ENCODE measurements around the gene ADAMTS2. TPM values are rescaled to one million over a fixed set of nuclear protein-coding genes. Genes with fewer than 3 reads are reported as not detected.

ADAMTS2 gene
- total and polyA plus RNA-seq, 7 experiments from 2014 or later: not detected

DNA sequence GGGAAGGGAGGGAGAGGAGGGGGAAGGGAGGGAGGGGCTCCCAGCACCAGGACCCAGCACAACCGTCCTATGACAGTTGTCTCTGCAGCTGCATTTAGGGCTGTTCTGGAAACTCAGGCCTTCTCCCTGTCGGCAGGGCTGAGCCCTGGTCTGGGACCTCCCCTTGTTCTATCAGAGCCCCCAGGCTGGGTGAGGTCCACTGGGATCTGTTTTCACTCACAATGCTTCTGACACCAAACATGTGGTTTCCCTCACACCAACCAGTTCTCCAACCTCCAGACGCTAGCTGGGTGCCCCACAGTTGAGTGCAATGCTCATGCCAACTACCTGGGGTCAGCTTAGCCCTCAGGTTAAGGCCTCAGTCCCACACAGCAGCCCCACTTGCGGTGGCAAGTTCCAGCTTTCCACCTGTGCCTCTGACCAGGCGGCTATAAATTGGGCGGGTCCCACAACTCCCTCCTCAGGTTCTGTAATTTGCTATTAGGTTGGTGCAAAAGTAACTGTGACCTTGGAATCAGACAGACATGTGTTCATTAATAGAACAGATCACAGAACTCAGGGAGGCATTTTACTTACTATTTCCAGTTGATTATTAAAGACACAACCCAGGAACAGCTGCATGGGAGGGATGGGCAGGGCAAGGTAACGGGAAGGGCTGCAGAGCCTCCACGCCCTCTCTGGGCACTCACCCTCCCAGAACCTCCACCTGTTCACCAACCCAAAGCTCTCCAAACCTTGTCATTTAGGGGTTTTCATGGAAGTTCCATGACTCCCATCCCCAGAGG, 13.5 kb downstream of the ADAMTS2 start:
- no peak overlapping the region for H3K27ac Mint-ChIP-seq
- Histone ChIP-seq H3K4me3 (ENCODE audit: low read length) (no peak overlapping the region), H3K4me1 (ENCODE audit: control insufficient read depth in 2 of 2, insufficient read depth in 2 of 2, low read length in 2 of 2) (no peaks in the 10 kb centered on the region), H3K9me3 (ENCODE audit: control insufficient read depth in 2 of 3, low read length in 3 of 3) (no peaks in the 10 kb centered on the region), H3K27me3 (ENCODE audit: control insufficient read depth in 2 of 2, insufficient read depth in 2 of 2, low read length in 2 of 2) (no peaks in the 10 kb centered on the region), H3K36me3 (ENCODE audit: control insufficient read depth in 2 of 3, insufficient read depth in 3 of 3, low read length in 3 of 3) (no peaks in the 10 kb centered on the region), H3K27ac (ENCODE audit: low read depth, low read length) (no peak overlapping the region)
- POLR2A ChIA-PET: no interaction called here
- intact Hi-C loops (cut with micrococcal nuclease): no loop called here
- CTCF ChIA-PET: no interaction called here
- H3K27me3 Mint-ChIP-seq: peaks cover 0 to 32% (median 9%) of the 10 kb centered on the region in 5 donors
- DNase-seq (no peak), ATAC-seq (no peak)
- no peaks in the 10 kb centered on the region for H3K9me3 Mint-ChIP-seq
- H3K4me1 Mint-ChIP-seq: no peaks in the 10 kb centered on the region
- no peak overlapping the region for H3K4me3 Mint-ChIP-seq
- no peaks in the 10 kb centered on the region for H3K36me3 Mint-ChIP-seq

DNA sequence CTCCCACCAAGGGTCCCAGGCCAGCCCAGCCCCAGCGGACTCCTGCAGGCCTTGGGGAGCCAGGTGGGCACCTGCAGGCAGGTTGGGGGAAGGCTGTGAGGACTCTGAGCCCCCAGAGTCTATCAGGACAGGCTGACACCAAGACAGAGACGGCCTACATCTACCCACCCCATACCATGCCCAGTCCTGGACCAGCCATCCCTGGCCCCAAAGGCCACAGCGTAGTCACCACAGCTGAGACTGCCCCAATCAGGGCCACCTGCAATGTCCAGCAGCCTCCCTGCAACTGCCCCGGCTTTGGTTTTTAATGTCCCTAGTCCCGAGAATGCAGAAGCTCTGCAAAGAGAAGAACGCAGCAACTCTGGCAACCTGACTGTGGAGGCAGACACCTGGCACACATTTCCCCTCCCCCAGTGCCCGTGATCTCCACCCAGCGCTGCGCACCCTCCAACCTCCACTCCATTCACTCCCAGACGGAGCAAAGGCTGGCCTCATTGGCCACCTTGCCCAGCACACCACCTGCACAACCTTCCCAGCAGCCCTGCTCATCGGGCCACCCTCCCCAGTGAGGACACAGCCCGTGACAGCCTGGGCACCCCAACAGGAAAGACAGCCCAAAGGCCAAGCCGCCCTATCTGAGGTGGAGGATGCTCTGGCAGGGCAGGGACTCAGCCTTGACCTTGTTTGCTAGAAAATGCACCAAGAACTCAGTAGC, 14.9 kb downstream of the ADAMTS2 start:
- H3K36me3 ChIP-seq (ENCODE audit: control insufficient read depth in 2 of 3, insufficient read depth in 3 of 3, low read length in 3 of 3): no peaks in the 10 kb centered on the region
- H3K27ac ChIP-seq (ENCODE audit: low read depth, low read length): no peak overlapping the region
- no peak overlapping the region for H3K27ac Mint-ChIP-seq
- no peaks in the 10 kb centered on the region for H3K4me1 Mint-ChIP-seq
- H3K9me3 ChIP-seq (ENCODE audit: control insufficient read depth in 2 of 3, low read length in 3 of 3): no peaks in the 10 kb centered on the region
- intact Hi-C loops (cut with micrococcal nuclease): no loop called here
- no peaks in the 10 kb centered on the region for H3K27me3 ChIP-seq (ENCODE audit: control insufficient read depth in 2 of 2, insufficient read depth in 2 of 2, low read length in 2 of 2)
- ATAC-seq: no peak
- no peaks in the 10 kb centered on the region for H3K4me1 ChIP-seq (ENCODE audit: control insufficient read depth in 2 of 2, insufficient read depth in 2 of 2, low read length in 2 of 2)
- H3K36me3 Mint-ChIP-seq: no peaks in the 10 kb centered on the region
- no peak for DNase-seq
- peaks cover 0 to 33% (median 9%) of the 10 kb centered on the region in 5 donors for H3K27me3 Mint-ChIP-seq
- no peak overlapping the region for H3K4me3 ChIP-seq (ENCODE audit: low read length)
- H3K9me3 Mint-ChIP-seq: no peaks in the 10 kb centered on the region
- H3K4me3 Mint-ChIP-seq: no peak overlapping the region
- ChIA-PET CTCF (no interaction called here), POLR2A (no interaction called here)

DNA sequence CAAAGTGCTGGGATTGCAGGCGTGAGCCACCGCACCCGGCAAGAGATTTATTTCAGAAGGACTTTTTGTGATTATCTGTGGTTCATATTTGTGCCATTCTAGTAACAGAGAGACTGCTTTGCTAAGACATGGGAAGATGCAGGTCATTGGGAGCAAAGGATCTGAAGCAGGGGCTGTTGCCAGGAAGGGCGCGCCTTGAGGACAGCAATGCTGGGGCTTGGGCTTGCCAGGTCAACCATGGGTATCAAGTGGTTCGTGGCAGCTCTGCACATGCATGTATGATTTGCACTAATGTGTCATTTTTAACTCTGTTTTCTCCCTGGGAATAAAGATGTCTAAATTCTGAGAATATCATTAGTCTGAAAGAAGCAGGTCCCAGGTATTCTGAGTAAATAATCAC, 17.0 kb downstream of the ADAMTS2 start:
- Histone ChIP-seq H3K4me3 (ENCODE audit: low read length) (no peak overlapping the region), H3K36me3 (ENCODE audit: control insufficient read depth in 2 of 3, insufficient read depth in 3 of 3, low read length in 3 of 3) (no peaks in the 10 kb centered on the region), H3K27ac (ENCODE audit: low read depth, low read length) (no peak overlapping the region), H3K27me3 (ENCODE audit: control insufficient read depth in 2 of 2, insufficient read depth in 2 of 2, low read length in 2 of 2) (no peaks in the 10 kb centered on the region), H3K4me1 (ENCODE audit: control insufficient read depth in 2 of 2, insufficient read depth in 2 of 2, low read length in 2 of 2) (no peaks in the 10 kb centered on the region), H3K9me3 (ENCODE audit: control insufficient read depth in 2 of 3, low read length in 3 of 3) (no peaks in the 10 kb centered on the region)
- H3K9me3 Mint-ChIP-seq: no peaks in the 10 kb centered on the region
- no peaks in the 10 kb centered on the region for H3K36me3 Mint-ChIP-seq
- no peaks in the 10 kb centered on the region for H3K4me1 Mint-ChIP-seq
- POLR2A ChIA-PET: no interaction called here
- CTCF ChIA-PET: no interaction called here
- H3K4me3 Mint-ChIP-seq: no peak overlapping the region
- H3K27me3 Mint-ChIP-seq: peaks cover 0 to 41% (median 15%) of the 10 kb centered on the region in 5 donors
- no peak overlapping the region for H3K27ac Mint-ChIP-seq
- intact Hi-C loops (cut with micrococcal nuclease): no loop called here
- ATAC-seq: no peak
- DNase-seq: no peak

DNA sequence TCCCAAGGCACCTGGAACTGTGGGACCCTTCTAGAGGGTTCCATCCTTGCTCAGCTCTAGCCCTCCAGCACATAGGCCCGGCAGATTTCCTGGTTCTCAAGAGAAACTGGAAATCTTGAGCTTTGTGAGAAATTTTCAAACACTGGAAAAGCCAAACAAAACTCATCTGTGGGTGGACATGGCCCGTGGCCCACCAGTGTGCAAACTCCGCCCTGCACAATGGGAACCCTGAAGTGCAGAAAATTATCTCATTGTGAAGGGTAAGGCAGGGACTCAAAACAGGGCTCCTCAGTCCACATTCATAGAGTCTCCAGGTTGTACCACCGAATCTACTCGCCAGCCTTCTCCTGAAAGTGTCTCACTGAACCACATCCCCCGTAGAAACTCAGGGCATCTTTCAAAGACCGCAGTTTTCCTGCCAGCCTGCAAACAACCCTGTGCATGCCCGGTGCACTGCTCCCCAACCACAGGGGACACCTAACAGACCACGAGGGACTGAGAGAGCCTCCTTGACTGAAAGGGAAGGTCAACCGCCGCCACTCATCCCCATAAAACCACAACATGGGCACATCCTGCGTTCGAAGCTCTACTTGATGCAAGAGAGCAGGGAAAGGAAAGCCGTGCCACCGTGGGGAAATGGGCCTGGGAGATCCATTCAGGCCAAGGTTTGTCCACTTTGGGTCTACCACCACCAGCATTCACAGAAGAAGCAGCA, 18.1 kb downstream of the ADAMTS2 start:
- CTCF ChIA-PET: interaction anchor here (0.6 kb wide), 1 partner anchor 610 kb away, joined by 3 read pairs; no protein-coding TSS in a partner anchor

DNA sequence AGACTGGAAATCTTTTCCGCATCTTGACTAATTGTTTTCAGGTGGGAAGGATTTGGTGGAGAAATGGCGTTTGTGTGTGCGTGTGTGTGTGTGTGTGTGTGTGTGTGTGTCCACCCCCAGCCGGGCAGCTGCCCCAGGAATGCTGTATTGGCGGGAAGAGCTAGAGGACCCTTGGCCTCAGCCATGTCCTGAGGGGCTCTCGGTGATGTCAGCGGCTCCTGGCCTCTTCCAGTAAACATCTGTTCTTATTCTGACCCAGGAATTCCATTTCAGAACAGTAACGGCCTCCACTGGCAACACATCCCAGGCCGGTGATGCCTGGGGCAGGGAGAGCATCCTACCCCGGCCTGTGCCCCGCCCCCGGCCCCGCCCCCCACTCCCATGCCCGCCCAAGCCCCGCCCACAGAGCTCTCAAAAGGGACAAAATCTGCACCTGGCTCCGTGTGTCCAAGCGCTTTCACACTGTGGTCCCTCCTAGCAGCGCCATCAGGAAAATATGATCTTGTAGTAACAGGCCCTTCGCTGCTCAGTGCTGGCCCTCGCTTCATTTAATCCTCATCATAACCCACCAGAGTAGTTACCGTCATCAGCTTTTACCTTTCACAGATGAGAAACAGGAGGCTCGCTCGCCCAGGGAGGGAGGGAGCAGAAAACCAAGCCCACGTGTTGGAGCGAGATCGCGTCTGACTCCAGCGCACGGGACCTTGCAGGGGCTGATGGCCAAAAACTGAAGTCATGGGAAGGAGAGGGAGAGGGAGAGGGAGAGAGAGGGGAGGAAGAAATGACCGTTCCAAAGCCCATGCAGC, 18.9 kb downstream of the ADAMTS2 start:
- no peaks in the 10 kb centered on the region for H3K36me3 ChIP-seq (ENCODE audit: control insufficient read depth in 2 of 3, insufficient read depth in 3 of 3, low read length in 3 of 3)
- no peaks in the 10 kb centered on the region for H3K9me3 Mint-ChIP-seq
- intact Hi-C loops (cut with micrococcal nuclease): no loop called here
- H3K4me3 ChIP-seq (ENCODE audit: low read length): no peak overlapping the region
- no peaks in the 10 kb centered on the region for H3K27me3 ChIP-seq (ENCODE audit: control insufficient read depth in 2 of 2, insufficient read depth in 2 of 2, low read length in 2 of 2)
- ChIA-PET POLR2A (no interaction called here), CTCF (no interaction called here)
- no peak overlapping the region for H3K27ac ChIP-seq (ENCODE audit: low read depth, low read length)
- H3K27me3 Mint-ChIP-seq: peaks cover 0 to 36% (median 12%) of the 10 kb centered on the region in 5 donors
- no peaks in the 10 kb centered on the region for H3K36me3 Mint-ChIP-seq
- H3K4me1 Mint-ChIP-seq: no peaks in the 10 kb centered on the region
- H3K4me1 ChIP-seq (ENCODE audit: control insufficient read depth in 2 of 2, insufficient read depth in 2 of 2, low read length in 2 of 2): no peaks in the 10 kb centered on the region
- no peaks in the 10 kb centered on the region for H3K9me3 ChIP-seq (ENCODE audit: control insufficient read depth in 2 of 3, low read length in 3 of 3)
- no peak overlapping the region for H3K4me3 Mint-ChIP-seq
- ATAC-seq: no peak
- no peak overlapping the region for H3K27ac Mint-ChIP-seq
- DNase-seq: no peak

More for the DNA sequence above, 18.1 kb downstream of the ADAMTS2 start:
- no peaks in the 10 kb centered on the region for H3K9me3 Mint-ChIP-seq
- DNase-seq (no peak), ATAC-seq (no peak)
- Histone ChIP-seq H3K4me3 (ENCODE audit: low read length) (no peak overlapping the region), H3K27ac (ENCODE audit: low read depth, low read length) (no peak overlapping the region), H3K27me3 (ENCODE audit: control insufficient read depth in 2 of 2, insufficient read depth in 2 of 2, low read length in 2 of 2) (no peaks in the 10 kb centered on the region), H3K9me3 (ENCODE audit: control insufficient read depth in 2 of 3, low read length in 3 of 3) (no peaks in the 10 kb centered on the region), H3K4me1 (ENCODE audit: control insufficient read depth in 2 of 2, insufficient read depth in 2 of 2, low read length in 2 of 2) (no peaks in the 10 kb centered on the region), H3K36me3 (ENCODE audit: control insufficient read depth in 2 of 3, insufficient read depth in 3 of 3, low read length in 3 of 3) (no peaks in the 10 kb centered on the region)
- POLR2A ChIA-PET: no interaction called here
- H3K27ac Mint-ChIP-seq: no peak overlapping the region
- no peak overlapping the region for H3K4me3 Mint-ChIP-seq
- peaks cover 0 to 36% (median 13%) of the 10 kb centered on the region in 5 donors for H3K27me3 Mint-ChIP-seq
- intact Hi-C loops (cut with micrococcal nuclease): no loop called here
- no peaks in the 10 kb centered on the region for H3K4me1 Mint-ChIP-seq
- H3K36me3 Mint-ChIP-seq: no peaks in the 10 kb centered on the region

DNA sequence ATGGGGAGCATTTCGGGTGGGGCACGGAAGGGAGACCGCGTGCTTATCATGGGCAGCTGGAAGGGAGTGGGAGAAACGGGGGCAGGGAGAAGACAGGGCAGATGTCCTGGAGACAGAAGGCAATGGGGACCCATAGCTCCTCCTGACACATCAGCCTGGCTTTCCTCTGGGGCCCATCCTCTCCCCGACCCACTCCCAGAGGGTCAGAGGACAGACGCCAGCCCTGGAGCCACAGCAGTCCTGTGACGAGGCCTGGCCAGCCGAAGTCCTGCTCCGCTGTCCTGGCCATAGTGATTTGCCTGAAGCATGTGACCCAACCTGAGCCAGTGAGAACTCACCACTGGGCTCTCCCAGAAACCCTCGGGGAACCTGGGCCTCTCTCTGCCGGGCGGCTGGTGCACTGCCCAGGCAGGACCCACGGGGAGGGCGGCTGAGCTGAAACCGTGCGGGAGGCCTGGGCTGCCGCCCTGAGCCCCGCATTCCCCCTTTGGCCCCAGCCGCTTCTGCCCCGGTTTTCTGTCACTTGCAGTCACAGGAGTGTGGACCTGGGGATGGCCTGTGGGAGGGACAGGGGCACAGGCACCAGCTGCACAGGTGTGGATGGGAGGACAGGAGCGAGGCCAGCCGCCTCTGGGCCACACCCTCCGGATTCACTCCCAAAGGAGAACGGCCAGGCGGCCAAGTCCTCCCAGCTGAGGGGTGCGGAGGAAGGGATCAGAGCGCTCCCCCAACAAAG, 19.8 kb downstream of the ADAMTS2 start:
- no peaks in the 10 kb centered on the region for H3K36me3 ChIP-seq (ENCODE audit: control insufficient read depth in 2 of 3, insufficient read depth in 3 of 3, low read length in 3 of 3)
- Mint-ChIP-seq H3K36me3 (no peaks in the 10 kb centered on the region), H3K4me1 (no peaks in the 10 kb centered on the region), H3K4me3 (no peak overlapping the region), H3K9me3 (no peaks in the 10 kb centered on the region), H3K27me3 (peaks cover 0 to 32% (median 10%) of the 10 kb centered on the region in 5 donors), H3K27ac (no peak overlapping the region)
- ChIA-PET POLR2A (no interaction called here), CTCF (no interaction called here)
- no peaks in the 10 kb centered on the region for H3K9me3 ChIP-seq (ENCODE audit: control insufficient read depth in 2 of 3, low read length in 3 of 3)
- intact Hi-C loops (cut with micrococcal nuclease): no loop called here
- H3K4me1 ChIP-seq (ENCODE audit: control insufficient read depth in 2 of 2, insufficient read depth in 2 of 2, low read length in 2 of 2): no peaks in the 10 kb centered on the region
- no peak overlapping the region for H3K4me3 ChIP-seq (ENCODE audit: low read length)
- no peaks in the 10 kb centered on the region for H3K27me3 ChIP-seq (ENCODE audit: control insufficient read depth in 2 of 2, insufficient read depth in 2 of 2, low read length in 2 of 2)
- no peak for DNase-seq
- no peak overlapping the region for H3K27ac ChIP-seq (ENCODE audit: low read depth, low read length)
- no peak for ATAC-seq

All from naive thymus-derived CD4-positive, alpha-beta T cell (primary cell).